CD4-positive, alpha-beta T cell treated with Interleukin-1 beta for 1 hour (primary cell): Measurements from ENCODE around the gene EFHD2.
"Not testable (repeated sequence)": the region's sequence is repeated elsewhere in the genome, so short reads cannot be mapped to it uniquely, and the experiment has no call there.

Experiments used
- DNase-seq, 2 donors: peaks; one replicate each; pipeline ENCODE4 v3.0.0-alpha.2; 2020 to 2022

EFHD2 gene

GRCh38 chr1:15389828-15390227, 19.9 kb upstream of the EFHD2 start:
- not testable (repeated sequence) for DNase-seq

- no peak for DNase-seq
Observed at GRCh38 chr1:15390667-15391066, 19.0 kb upstream of the EFHD2 start.

DNA sequence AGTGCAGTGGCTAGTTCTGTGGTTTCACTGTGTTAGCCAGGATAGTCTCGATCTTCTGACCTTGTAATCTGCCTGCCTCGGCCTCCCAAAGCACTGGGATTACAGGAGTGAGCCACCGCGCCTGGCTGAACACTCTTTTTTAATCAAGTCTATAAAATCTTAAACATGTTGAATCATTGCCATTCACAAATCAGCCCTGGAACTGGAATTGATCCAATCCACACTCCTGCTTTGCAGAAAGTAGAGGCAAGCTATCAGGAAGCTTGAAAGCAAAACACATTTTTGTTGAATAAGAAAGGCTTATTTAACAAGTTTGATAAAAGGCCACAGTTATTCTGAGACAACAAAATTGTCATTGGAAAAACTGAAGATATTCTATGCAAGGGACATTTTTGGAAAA, 18.3 kb upstream of the EFHD2 start:
- DNase-seq: no peak

DNA sequence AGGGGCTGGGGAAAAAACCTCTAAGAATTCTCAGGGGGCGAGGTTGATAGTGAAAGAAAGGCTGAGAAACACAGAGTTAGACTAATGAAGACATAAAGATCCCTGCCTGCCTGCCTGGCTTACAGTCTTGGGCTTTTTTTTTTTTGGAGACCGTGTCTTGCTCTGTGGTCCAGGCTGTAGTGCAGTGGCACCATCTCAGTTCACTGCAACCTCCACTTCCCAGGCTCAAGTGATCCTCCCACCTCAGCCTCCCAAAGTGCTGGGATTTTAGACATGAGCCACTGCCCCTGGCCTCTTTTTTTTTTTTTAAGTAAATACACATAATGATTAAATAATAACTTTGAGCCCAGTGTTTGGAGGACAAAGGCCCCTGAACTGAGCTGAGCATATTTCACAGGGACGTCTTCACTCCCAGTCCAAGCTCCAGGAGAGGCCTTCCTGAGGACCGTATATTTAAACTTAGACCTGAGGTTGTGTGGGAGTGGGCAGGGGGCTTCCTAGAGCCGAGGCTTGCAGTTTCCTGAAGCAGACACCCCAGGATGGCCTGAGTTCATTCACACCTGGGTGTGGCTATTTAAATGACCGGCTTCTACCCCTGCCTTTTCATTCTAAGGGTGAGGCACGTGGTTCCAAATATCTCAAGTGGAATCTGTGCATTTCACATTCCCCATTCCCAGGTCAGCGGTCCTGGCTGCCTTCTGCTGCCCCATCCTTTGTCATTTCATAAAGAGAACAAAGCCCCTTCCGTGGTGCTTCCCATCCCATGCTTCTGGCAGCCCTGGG, 16.0 kb upstream of the EFHD2 start:
- DNase-seq: no peak

- DNase-seq: no peak
Observed at GRCh38 chr1:15394258-15394690, 15.4 kb upstream of the EFHD2 start.

GRCh38 chr1:15397236-15397635, 12.5 kb upstream of the EFHD2 start:
- no peak for DNase-seq

GRCh38 chr1:15399710-15400109, 10.0 kb upstream of the EFHD2 start:
- DNase-seq: no peak

GRCh38 chr1:15400627-15401026, 9.1 kb upstream of the EFHD2 start:
- DNase-seq: no peak

DNA sequence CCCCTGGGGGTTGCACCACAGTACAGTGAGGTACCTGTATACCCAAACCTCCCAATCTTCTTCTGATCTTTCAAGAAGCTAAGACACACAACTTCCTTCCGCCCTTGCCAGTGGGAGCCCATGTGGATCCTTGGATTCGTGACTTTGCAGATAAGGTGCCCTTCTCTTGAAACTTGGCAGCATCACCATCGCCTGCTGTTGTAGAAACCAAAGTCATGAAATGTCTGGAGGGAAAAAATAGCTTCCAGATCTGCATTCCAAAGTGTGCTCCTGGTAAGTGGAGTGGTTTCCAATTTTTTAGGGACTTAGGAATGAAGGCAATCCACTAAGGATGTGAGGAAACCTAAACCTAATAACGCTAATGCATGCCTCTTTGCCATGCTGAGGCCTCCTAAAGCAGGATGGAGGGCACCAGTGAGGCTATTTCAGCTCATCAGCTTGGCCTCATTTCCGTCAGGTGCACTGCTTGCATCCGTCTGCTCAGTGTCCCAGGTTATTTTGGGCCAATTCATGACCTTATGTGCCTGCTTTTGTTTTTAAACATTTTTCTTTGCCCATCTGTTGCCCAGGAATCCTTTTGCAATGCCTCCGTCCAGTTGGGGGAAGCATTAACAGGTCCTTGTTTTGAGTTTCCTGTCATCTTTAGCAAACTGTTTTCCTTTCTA, 8.2 kb upstream of the EFHD2 start:
- no peak for DNase-seq

DNA sequence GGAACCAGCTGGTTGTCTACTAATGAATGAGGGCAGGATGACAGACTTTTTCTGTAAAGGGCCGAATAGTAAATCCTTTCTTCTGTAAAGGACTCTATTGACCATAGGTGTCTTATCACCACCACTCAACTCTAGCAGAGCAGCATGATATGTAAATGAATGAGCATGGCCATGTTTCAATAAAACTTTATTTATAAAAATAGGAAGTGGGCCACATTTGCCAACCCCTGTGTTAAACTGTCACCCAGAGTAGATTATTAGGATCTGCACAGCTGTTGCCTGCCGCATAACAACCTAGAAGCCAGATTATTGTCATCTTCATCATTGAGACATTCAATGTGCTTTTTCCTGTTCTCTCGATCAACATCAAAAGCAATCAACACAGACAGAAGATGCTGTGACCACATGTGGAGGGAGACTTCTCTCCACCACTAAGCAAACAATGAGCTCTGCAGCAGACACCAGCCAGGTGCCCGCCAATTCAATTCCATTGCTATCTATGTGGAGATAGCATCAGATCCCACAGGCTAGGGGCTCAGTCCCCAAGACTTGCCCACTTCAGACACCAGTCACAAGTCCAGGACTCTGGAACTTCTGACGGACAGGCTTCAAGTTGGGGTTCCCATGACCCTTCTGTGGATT, 6.8 kb upstream of the EFHD2 start:
- DNase-seq: no peak

DNA sequence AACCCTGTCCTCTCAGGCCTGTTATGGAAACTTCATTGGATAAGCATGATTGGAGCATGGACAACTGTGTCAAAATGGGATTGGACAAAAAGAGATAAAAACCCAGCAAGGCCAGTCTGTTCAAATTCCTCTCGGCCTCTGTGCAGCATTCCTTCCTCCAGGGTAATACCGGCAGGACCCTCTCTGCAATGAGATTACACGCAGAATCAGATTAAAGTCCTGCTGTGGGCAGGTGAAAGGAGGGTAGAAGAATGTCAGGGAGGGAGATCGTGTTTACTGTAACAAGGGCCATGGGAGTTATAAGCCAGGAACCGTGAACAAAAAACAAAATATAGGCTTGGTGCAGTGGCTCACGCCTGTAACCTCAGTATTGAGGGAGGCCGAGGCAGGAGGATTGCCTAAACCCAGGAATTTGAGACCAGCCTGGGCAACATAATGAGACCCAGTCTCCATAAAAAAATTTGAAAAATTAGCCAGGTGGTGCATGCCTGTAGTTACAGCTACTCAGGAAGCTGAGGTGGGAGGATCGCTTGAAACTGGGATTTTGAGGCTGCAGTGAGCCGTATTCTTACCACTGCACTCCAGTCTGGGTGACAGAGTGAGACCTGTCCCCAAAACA, 5.6 kb upstream of the EFHD2 start:
- no peak for DNase-seq

- peak in 1 of 2 donors; percentile 33 for DNase-seq
Observed at GRCh38 chr1:15405106-15405850, 4.4 kb upstream of the EFHD2 start.

GRCh38 chr1:15406614-15407559, 2.8 kb upstream of the EFHD2 start:
- peak in 1 of 2 donors; percentile 10 for DNase-seq

GRCh38 chr1:15407580-15407979, 2.1 kb upstream of the EFHD2 start:
- DNase-seq: peak in 1 of 2 donors; percentile 30

DNA sequence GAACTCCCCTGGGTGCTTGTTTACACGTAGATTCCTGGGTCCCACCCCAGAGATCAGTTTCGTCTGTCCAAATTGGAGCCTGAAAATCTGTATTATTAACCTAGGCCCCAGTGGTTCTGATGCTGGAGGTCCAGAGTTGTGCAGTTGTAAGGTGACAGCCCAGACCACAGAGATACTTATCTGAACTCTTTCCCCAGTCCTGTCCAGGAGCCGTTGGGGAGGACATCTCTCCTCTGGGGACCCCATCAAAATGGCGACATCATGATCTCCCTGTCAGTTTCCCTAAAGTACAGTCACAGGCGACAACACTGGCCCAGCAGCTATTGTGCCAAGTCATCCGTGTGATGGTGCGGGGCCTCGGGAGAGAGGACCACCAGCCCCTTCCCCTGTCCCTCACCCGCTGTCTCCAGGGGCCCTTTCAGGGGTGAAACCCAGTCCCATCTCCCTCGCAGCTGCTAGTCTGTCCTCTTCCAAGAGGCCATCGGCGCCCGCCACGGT, 749 bp upstream of the EFHD2 start:
- DNase-seq: no peak

DNA sequence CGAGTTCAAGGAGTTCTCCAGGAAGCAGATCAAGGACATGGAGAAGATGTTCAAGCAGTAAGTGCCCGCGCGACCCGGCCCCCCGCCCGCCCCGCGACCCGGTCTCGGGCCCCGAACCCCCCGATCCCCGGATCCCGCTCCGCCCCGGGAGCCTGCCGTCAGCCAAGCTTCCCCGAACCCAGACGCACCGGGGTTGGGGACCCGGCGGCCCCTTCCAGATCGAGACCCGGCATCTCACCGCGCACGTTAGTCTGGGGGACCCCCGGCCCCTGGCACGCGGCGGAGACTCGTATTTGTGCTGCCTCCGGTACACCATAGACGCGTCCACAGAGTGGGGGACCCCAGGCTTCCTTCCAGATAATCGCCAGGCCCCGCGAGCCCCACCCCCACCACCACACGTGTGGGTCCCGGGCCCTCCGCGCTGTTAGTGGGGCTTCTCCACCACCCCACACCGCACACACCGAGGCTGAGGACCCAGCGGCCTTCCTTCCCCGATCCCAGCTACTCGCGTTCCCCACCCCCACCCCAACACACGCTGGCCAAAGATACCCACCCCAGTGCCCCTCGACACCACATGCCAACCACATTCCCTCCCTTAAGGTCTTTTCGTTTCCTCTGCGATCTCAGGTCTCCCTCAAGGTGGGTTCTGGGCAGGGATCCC, 665 bp downstream of the EFHD2 start:
- DNase-seq: peak in 1 of 2 donors; percentile 36

GRCh38 chr1:15410884-15411245, 1.2 kb downstream of the EFHD2 start:
- no peak for DNase-seq

- peak; percentile 67 to 82 for DNase-seq
Observed at GRCh38 chr1:15411593-15412137, 2.0 kb downstream of the EFHD2 start.

GRCh38 chr1:15412175-15412800, 2.6 kb downstream of the EFHD2 start:
- peak; percentile 63 to 65 for DNase-seq

DNA sequence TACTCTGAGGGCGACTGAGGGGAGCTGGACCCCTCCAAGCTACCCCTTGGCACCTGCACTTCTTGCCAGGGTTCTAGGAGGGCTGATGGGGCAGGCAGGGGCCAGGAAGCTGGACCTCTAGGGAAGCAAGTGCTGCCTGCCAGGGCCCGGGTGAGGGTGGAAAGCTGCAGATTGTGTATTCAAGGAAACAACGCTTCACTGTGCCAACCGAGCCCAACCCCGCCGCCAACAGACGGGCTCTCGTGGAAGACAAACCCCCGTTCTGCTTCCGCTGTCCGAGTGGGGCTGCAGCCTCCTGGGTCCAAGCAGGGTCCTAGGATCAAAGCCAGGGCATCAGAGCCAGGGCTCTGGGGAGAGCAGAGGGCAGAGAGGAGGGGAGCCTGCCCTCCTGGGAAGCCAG, 3.2 kb downstream of the EFHD2 start:
- DNase-seq: no peak
